Measurements from ENCODE around the gene SLC2A10.

- no peak for TF ChIP-seq SUZ12 (IDR thresholded peaks at IDR 0.05)
- TF ChIP-seq SP1 (IDR thresholded peaks at IDR 0.05): no peak
- TF ChIP-seq L3MBTL2 (conservative IDR thresholded peaks at IDR 0.05): no peak
- no peak for TF ChIP-seq ZNF384 (IDR thresholded peaks at IDR 0.05)
- TF ChIP-seq CTBP1 (IDR thresholded peaks at IDR 0.05; ENCODE audit: borderline replicate concordance): no peak
- TF ChIP-seq ARNT (IDR thresholded peaks at IDR 0.05): no peak
- no peak for TF ChIP-seq TARDBP (IDR thresholded peaks at IDR 0.05)
- TF ChIP-seq BHLHE40 (IDR thresholded peaks at IDR 0.05; ENCODE audit: borderline replicate concordance): no peak
- no peak for TF ChIP-seq PKNOX1 (IDR thresholded peaks at IDR 0.05)
- TF ChIP-seq NFRKB (IDR thresholded peaks at IDR 0.05): no peak
- no peak for TF ChIP-seq FOXM1 (IDR thresholded peaks at IDR 0.05; ENCODE audit: borderline replicate concordance)
- no peak for TF ChIP-seq FOXK2 (IDR thresholded peaks at IDR 0.05)
- TF ChIP-seq HDGF (IDR thresholded peaks at IDR 0.05; ENCODE audit: borderline replicate concordance): no peak
- TF ChIP-seq LEF1 (IDR thresholded peaks at IDR 0.05; ENCODE audit: borderline replicate concordance): no peak
Measured at GRCh38 chr20:46695892-46696291, 13.6 kb upstream of the SLC2A10 start.

Data from HEK293T (cell line).